ENCODE data around the gene CCDC102A. TPM values are rescaled to one million over a fixed set of nuclear protein-coding genes. Genes with fewer than 3 reads are reported as not detected.

The CCDC102A gene
- polyA plus RNA-seq, 2 of the 4 experiments (the other 2 are of a cell fraction) = 8.0 to 8.3 TPM

DNA sequence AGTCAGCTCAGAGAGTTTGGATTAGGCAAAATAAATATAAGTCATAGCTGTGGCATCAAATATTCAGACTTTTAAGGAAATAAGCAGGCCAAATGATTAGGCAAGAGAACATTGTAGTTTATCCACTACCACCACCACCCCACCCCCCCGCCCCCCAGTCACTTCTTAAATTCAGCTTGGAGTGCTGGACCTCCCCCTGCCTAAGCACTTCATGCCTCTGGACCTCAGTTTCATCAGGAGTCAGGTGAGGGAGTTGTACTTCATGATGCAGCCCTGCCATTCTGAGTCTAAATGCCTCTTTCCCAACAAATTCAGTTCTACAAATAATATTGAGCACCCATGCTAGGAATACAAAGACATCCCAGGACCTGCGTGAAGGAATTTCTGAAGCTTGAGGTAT is 71.8 kb downstream of the CCDC102A start:
- H3K27ac ChIP-seq = peak overlapping the region in 1 of 2 experiments; percentile 23; a peak in 1 of 6 replicates
- TF ChIP-seq TP53 (CRISPR knock-in tag; IDR thresholded peaks at IDR 0.05) (no peak), HOXB5 (CRISPR knock-in tag; IDR thresholded peaks at IDR 0.05) (no peak), EHF (CRISPR knock-in tag; IDR thresholded peaks at IDR 0.05) (no peak), MAZ (IDR thresholded peaks at IDR 0.05; ENCODE audit: borderline replicate concordance, low read depth, low read length) (no peak), POLR2AphosphoS2 (conservative IDR thresholded peaks at IDR 0.05; ENCODE audit: low read length) (no peak), CEBPB (IDR thresholded peaks at IDR 0.05) (no peak), KDM1A (IDR thresholded peaks at IDR 0.05; ENCODE audit: low read depth) (no peak), KDM5A (IDR thresholded peaks at IDR 0.05) (no peak), MAFK (IDR thresholded peaks at IDR 0.05; ENCODE audit: partially characterized antibody) (no peak), BHLHE40 (IDR thresholded peaks at IDR 0.05; ENCODE audit: low read depth, low read length) (no peak), FOSB (CRISPR knock-in tag; IDR thresholded peaks at IDR 0.05) (no peak), ZFP36 (IDR thresholded peaks at IDR 0.05; ENCODE audit: borderline replicate concordance, partially characterized antibody) (no peak), CBX8 (IDR thresholded peaks at IDR 0.05) (no peak)
- TF ChIP-seq, protein P1, sequence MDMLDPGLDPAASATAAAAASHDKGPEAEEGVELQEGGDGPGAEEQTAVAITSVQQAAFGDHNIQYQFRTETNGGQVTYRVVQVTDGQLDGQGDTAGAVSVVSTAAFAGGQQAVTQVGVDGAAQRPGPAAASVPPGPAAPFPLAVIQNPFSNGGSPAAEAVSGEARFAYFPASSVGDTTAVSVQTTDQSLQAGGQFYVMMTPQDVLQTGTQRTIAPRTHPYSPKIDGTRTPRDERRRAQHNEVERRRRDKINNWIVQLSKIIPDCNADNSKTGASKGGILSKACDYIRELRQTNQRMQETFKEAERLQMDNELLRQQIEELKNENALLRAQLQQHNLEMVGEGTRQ (IDR thresholded peaks at IDR 0.05) = no peak
- TF ChIP-seq, protein P2, sequence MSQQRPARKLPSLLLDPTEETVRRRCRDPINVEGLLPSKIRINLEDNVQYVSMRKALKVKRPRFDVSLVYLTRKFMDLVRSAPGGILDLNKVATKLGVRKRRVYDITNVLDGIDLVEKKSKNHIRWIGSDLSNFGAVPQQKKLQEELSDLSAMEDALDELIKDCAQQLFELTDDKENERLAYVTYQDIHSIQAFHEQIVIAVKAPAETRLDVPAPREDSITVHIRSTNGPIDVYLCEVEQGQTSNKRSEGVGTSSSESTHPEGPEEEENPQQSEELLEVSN (IDR thresholded peaks at IDR 0.05; ENCODE audit: borderline replicate concordance, low read depth) = no peak
- TF ChIP-seq, protein P3, sequence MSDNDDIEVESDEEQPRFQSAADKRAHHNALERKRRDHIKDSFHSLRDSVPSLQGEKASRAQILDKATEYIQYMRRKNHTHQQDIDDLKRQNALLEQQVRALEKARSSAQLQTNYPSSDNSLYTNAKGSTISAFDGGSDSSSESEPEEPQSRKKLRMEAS (IDR thresholded peaks at IDR 0.05) = no peak
- TF ChIP-seq, protein P4, sequence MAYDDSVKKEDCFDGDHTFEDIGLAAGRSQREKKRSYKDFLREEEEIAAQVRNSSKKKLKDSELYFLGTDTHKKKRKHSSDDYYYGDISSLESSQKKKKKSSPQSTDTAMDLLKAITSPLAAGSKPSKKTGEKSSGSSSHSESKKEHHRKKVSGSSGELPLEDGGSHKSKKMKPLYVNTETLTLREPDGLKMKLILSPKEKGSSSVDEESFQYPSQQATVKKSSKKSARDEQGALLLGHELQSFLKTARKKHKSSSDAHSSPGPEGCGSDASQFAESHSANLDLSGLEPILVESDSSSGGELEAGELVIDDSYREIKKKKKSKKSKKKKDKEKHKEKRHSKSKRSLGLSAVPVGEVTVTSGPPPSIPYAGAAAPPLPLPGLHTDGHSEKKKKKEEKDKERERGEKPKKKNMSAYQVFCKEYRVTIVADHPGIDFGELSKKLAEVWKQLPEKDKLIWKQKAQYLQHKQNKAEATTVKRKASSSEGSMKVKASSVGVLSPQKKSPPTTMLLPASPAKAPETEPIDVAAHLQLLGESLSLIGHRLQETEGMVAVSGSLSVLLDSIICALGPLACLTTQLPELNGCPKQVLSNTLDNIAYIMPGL (CRISPR knock-in tag; IDR thresholded peaks at IDR 0.05; ENCODE audit: borderline replicate concordance) = no peak
- TF ChIP-seq, protein P5, sequence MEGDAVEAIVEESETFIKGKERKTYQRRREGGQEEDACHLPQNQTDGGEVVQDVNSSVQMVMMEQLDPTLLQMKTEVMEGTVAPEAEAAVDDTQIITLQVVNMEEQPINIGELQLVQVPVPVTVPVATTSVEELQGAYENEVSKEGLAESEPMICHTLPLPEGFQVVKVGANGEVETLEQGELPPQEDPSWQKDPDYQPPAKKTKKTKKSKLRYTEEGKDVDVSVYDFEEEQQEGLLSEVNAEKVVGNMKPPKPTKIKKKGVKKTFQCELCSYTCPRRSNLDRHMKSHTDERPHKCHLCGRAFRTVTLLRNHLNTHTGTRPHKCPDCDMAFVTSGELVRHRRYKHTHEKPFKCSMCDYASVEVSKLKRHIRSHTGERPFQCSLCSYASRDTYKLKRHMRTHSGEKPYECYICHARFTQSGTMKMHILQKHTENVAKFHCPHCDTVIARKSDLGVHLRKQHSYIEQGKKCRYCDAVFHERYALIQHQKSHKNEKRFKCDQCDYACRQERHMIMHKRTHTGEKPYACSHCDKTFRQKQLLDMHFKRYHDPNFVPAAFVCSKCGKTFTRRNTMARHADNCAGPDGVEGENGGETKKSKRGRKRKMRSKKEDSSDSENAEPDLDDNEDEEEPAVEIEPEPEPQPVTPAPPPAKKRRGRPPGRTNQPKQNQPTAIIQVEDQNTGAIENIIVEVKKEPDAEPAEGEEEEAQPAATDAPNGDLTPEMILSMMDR (IDR thresholded peaks at IDR 0.05) = no peak
- peaks cover 58% of the 10 kb centered on the region for H3K4me1 ChIP-seq
- ChIA-PET CTCF (interaction anchor here (0.5 to 4.4 kb wide), 7 partner anchors 9 to 976 kb away, joined by 3 to 54 read pairs (median 6); no protein-coding TSS in a partner anchor), POLR2A (interaction anchor here (0.5 kb wide), 1 partner anchor 22 kb away, joined by 9 read pairs; no protein-coding TSS in a partner anchor)
- no peak for ATAC-seq
- no peak for DNase-seq (ENCODE audit: low read depth in 1 of 2, low spot score in 1 of 2)
- WGBS (ENCODE audit: missing lambda C conversion rate) = 83% methylated on average over 1 of the region's 2 CpGs
- peak overlapping the region; percentile 74 for H3K4me2 ChIP-seq
- FAIRE-seq = no peak
- H3K4me3 ChIP-seq = no peak overlapping the region
- H3K9me3 ChIP-seq = no peaks in the 10 kb centered on the region

DNA sequence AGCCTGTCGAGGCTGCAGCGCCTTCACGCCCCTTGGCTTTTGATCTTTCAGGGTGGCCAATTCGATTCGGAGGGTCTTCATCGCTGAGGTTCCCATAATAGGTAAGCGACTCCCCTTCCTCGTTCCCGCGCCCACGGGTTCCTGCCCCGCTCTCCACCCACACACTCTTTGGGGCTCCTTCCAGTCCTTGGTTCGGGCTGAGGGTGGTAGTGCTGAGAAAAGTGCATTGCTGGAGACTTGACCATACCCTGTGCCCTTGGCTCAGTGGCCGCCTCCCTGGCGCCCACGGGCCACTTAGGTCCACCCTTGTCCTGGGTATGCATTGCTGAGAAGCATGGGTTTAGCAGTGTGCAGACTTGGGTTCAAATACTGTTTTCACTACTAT is 73.4 kb downstream of the CCDC102A start:
- Histone ChIP-seq H3K4me1 (peaks cover 43% of the 10 kb centered on the region), H3K4me2 (peak overlapping the region; percentile 74), H3K9me3 (no peaks in the 10 kb centered on the region), H3K27ac (peak overlapping the region; percentile 93 to 97), H3K4me3 (peak overlapping the region; percentile 82)
- TF ChIP-seq CEBPB (IDR thresholded peaks at IDR 0.05) (no peak), CBX8 (IDR thresholded peaks at IDR 0.05) (no peak), PHF8 (IDR thresholded peaks at IDR 0.05; ENCODE audit: borderline replicate concordance, low read depth) (no peak)
- ChIA-PET POLR2A (interaction anchor here (0.9 to 2.5 kb wide), 10 partner anchors 9 to 162 kb away, joined by 3 to 25 read pairs (median 6); partner anchors contain the start of genes CIAPIN1 and COQ9), CTCF (interaction anchor here (0.8 to 4.4 kb wide), 21 partner anchors 9 to 1352 kb away, joined by 3 to 54 read pairs (median 9); partner anchors contain the start of genes CIAPIN1, COQ9 and DOK4)
- DNase-seq (ENCODE audit: low read depth in 1 of 2, low spot score in 1 of 2) (no peak), FAIRE-seq (no peak), ATAC-seq (peak in 1 of 2 experiments; percentile 70; a peak in 3 of 6 replicates)
- WGBS (ENCODE audit: missing lambda C conversion rate) = 3% methylated on average over 16 of the region's 16 CpGs

Data from A549 (cell line).